Measurements from ENCODE around the gene DPY19L3.

Gene DPY19L3

GRCh38 chr19:32532233-32532632, 126.7 kb downstream of the DPY19L3 start:
- in situ Hi-C loops (cut with MboI; ENCODE audit: low sequenced_read_pairs), result no loop called here
- H3K27me3 ChIP-seq (ENCODE audit: low read depth), result no peaks in the 10 kb centered on the region
- DNase-seq (ENCODE audit: low spot score in 2 of 2), result no peak
- no peaks in the 10 kb centered on the region for H3K9me3 ChIP-seq
- no peaks in the 10 kb centered on the region for H3K4me1 ChIP-seq
- H3K4me3 ChIP-seq, result no peak overlapping the region
- H3K36me3 ChIP-seq (replicated peaks), result no peaks in the 10 kb centered on the region
